ENCODE measurements around the gene TRABD2B. TPM values are rescaled to one million over a fixed set of nuclear protein-coding genes. Genes with fewer than 3 reads are reported as not detected.
A peak's percentile ranks its signal among the peaks of the same experiment; 100 is the strongest.

Gene TRABD2B
- total and polyA plus RNA-seq, 2 of the 4 experiments (the other 2 are of a cell fraction), result not detected

DNA sequence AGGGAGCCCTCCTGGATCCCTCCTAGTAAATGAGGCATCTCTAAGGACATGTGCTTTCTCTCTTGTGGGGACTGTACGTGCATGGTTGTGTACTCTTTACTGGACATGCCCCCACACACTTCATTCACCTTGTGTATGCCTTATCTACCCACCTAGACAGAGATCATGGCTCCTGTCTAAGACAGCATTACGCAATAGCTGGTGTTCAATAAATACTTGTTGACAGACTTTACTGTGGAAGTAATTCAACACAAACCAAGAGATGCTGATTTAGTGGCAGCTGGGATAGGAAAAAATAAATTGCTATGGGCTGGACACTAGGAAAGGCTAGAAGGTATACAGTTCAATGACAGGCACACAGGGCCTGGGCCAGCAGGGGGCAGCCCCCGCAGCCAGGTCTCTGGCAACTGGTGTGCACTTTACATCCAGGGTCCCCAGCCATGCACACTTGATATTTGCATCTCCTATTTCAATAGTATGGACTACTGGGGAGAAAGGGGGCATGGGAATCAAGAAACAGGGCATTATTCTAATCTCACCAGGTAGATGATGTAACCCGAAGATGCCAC lies 24.2 kb downstream of the TRABD2B start:
- no peak for ATAC-seq (ENCODE audit: low read depth)
- no peaks in the 10 kb centered on the region for H3K79me1 ChIP-seq (ENCODE audit: low read depth in 1 of 2, low read length in 2 of 2)
- no peaks in the 10 kb centered on the region for H3K4me1 ChIP-seq (ENCODE audit: control insufficient read depth, insufficient read depth, low read length)
- no peak overlapping the region for H2BK120ac ChIP-seq (ENCODE audit: low read depth, low read length)
- POLR2A ChIA-PET (ENCODE audit: unreplicated experiment), result no interaction called here
- no peak overlapping the region for H3K4me2 ChIP-seq (ENCODE audit: low read depth, low read length)
- DNase-seq, result no peak
- in situ Hi-C loops (cut with MboI; ENCODE audit: low sequenced_read_pairs), result no loop called here
- no peak overlapping the region for H3K9ac ChIP-seq (ENCODE audit: low read depth, low read length)
- H2BK15ac ChIP-seq (ENCODE audit: low read depth, low read length), result no peak overlapping the region
- no peak overlapping the region for H3K23ac ChIP-seq (ENCODE audit: low read depth, low read length)
- no peak overlapping the region for H4K8ac ChIP-seq (ENCODE audit: low read depth in 2 of 2, low read length in 2 of 2)
- H3K9me3 ChIP-seq (ENCODE audit: control insufficient read depth, insufficient read depth, low read length), result no peaks in the 10 kb centered on the region
- dilution Hi-C loops (cut with HindIII; ENCODE audit: low sequenced_read_pairs, unreplicated experiment), result no loop called here
- H2AFZ ChIP-seq (replicated peaks; ENCODE audit: low read length, poor library complexity), result no peak overlapping the region
- TF ChIP-seq, protein P1, sequence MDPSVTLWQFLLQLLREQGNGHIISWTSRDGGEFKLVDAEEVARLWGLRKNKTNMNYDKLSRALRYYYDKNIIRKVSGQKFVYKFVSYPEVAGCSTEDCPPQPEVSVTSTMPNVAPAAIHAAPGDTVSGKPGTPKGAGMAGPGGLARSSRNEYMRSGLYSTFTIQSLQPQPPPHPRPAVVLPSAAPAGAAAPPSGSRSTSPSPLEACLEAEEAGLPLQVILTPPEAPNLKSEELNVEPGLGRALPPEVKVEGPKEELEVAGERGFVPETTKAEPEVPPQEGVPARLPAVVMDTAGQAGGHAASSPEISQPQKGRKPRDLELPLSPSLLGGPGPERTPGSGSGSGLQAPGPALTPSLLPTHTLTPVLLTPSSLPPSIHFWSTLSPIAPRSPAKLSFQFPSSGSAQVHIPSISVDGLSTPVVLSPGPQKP (IDR thresholded peaks at IDR 0.05; ENCODE audit: borderline replicate concordance, low read depth, low read length), result no peak
- TF ChIP-seq CEBPB (IDR thresholded peaks at IDR 0.05; ENCODE audit: low read depth, low read length), result peak; percentile 88
- H3K18ac ChIP-seq (ENCODE audit: low read depth, low read length), result no peak overlapping the region
- no peaks in the 10 kb centered on the region for H3K36me3 ChIP-seq (ENCODE audit: control insufficient read depth, insufficient read depth, low read length)
- no CpG with 5 or more reads among the region's 4 CpGs for WGBS, 2 experiments (ENCODE audit: extremely low coverage in 2 of 2, insufficient read length in 1 of 2)
- H2AK5ac ChIP-seq (ENCODE audit: low read depth, low read length), result no peak overlapping the region
- no peak overlapping the region for H2BK5ac ChIP-seq (ENCODE audit: low read depth, low read length, poor library complexity, severe bottlenecking)
- H3K56ac ChIP-seq (ENCODE audit: extremely low read depth, insufficient read depth, low read length), result no peak overlapping the region
- CTCF ChIA-PET, result no interaction called here
- intact Hi-C loops (cut with micrococcal nuclease), result no loop called here
- H3K4me3 ChIP-seq (ENCODE audit: insufficient read depth, low read depth, low read length), result no peak overlapping the region
- no peaks in the 10 kb centered on the region for H3K27me3 ChIP-seq (ENCODE audit: control insufficient read depth, insufficient read depth, low read length)
- H4K20me1 ChIP-seq (ENCODE audit: insufficient read depth, low read length), result no peaks in the 10 kb centered on the region
- H3K9me1 ChIP-seq (ENCODE audit: insufficient read depth, low read length), result no peaks in the 10 kb centered on the region
- H3K4ac ChIP-seq (ENCODE audit: low read depth, low read length), result no peak overlapping the region
- no peak overlapping the region for H2BK20ac ChIP-seq (ENCODE audit: low read depth, low read length)
- no peak overlapping the region for H3K27ac ChIP-seq (ENCODE audit: insufficient read depth, low read length)
- H2AK9ac ChIP-seq (replicated peaks; ENCODE audit: low read depth, low read length, poor library complexity), result no peak overlapping the region
- H4K91ac ChIP-seq (ENCODE audit: insufficient read depth, low read depth, low read length), result no peak overlapping the region
- BruUV-seq (replicated peaks), result no TSS peak
- no peak overlapping the region for H4K5ac ChIP-seq (ENCODE audit: low read depth, low read length)
- no peak overlapping the region for H3K14ac ChIP-seq (replicated peaks; ENCODE audit: low read depth, low read length)
